ENCODE results near the gene CCN5.

The CCN5 gene

DNA sequence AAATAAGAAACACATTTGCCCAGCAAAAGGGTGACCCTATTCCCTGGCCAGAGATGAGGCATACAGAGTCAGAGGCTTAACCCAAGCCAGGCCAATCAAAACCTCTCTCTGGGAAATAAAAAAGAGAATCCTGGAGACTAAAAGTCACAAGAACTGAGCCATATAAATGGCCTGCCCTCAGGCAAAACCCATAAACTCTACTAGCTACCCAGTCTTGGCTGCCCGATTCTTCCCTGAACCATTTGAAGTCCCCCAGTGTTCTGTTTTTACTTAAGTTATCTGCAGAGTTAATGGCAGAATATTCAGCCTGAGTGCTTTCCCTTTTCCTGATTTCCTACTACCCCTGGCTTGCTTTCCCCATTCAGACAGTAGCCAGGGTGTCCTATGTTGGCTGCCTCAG is 44.4 kb downstream of the CCN5 start:
- H3K27ac ChIP-seq (ENCODE audit: extremely low read depth, low read depth, low read length): no peak overlapping the region
- H3K4me1 ChIP-seq (ENCODE audit: control insufficient read depth, insufficient read depth, low read length): no peaks in the 10 kb centered on the region
- ChIA-PET CTCF (interaction anchor here (0.6 to 1.8 kb wide), 2 partner anchors 12 to 130 kb away, joined by 3 to 6 read pairs; no protein-coding TSS in a partner anchor), POLR2A (no interaction called here)
- no peaks in the 10 kb centered on the region for H3K9me3 ChIP-seq (ENCODE audit: control insufficient read depth, insufficient read depth, low read depth, low read length)
- H3K36me3 ChIP-seq (ENCODE audit: control insufficient read depth in 2 of 2, insufficient read depth in 1 of 2, low read length in 2 of 2): peaks cover 0 to 9% of the 10 kb centered on the region in 2 experiments; a peak in 1 of 3 replicates
- no peak for TF ChIP-seq ZNF266 (tag by site-specific recombination; IDR thresholded peaks at IDR 0.05; ENCODE audit: low read depth)
- TF ChIP-seq ZNF76 (tag by site-specific recombination; IDR thresholded peaks at IDR 0.05; ENCODE audit: borderline replicate concordance, low read depth): no peak
- TF ChIP-seq ZNF211 (tag by site-specific recombination; IDR thresholded peaks at IDR 0.05; ENCODE audit: low read depth): no peak
- TF ChIP-seq ZEB2 (tag by site-specific recombination; IDR thresholded peaks at IDR 0.05): no peak
- TF ChIP-seq ZIC2 (tag by site-specific recombination; IDR thresholded peaks at IDR 0.05): no peak
- no peak for TF ChIP-seq ZNF121 (tag by site-specific recombination; IDR thresholded peaks at IDR 0.05)
- no peak for TF ChIP-seq ZNF626 (tag by site-specific recombination; IDR thresholded peaks at IDR 0.05)
- TF ChIP-seq ZBTB48 (tag by site-specific recombination; IDR thresholded peaks at IDR 0.05): no peak
- H3K4me3 ChIP-seq (ENCODE audit: low read depth, low read length): no peak overlapping the region

DNA sequence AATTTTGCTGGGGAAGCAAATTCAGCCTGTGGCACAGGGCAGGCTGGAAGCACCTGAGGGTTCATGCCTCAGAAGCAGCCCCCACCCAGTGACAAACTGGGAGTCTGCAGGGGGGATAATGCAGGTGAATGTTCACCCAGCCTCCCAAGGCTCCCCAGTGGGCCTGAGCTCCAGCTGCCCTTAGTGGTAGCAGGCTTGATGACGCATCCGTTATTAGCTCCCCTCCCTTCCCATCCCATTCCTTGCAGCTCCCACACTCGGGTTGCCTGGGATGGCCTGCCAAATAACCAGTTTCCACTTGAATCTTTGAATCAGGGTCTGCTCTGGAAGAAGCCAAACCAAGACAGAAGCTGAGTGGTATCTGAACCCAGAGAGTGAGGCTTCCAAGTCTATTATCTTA is 46.3 kb downstream of the CCN5 start:
- Histone ChIP-seq H3K27ac (ENCODE audit: extremely low read depth, low read depth, low read length) (no peak overlapping the region), H3K4me1 (ENCODE audit: control insufficient read depth, insufficient read depth, low read length) (no peaks in the 10 kb centered on the region), H3K36me3 (ENCODE audit: control insufficient read depth in 2 of 2, insufficient read depth in 1 of 2, low read length in 2 of 2) (peaks cover 0 to 5% of the 10 kb centered on the region in 2 experiments; a peak in 1 of 3 replicates), H3K9me3 (ENCODE audit: control insufficient read depth, insufficient read depth, low read depth, low read length) (no peaks in the 10 kb centered on the region), H3K4me3 (ENCODE audit: low read depth, low read length) (no peak overlapping the region)
- TF ChIP-seq, protein P1, sequence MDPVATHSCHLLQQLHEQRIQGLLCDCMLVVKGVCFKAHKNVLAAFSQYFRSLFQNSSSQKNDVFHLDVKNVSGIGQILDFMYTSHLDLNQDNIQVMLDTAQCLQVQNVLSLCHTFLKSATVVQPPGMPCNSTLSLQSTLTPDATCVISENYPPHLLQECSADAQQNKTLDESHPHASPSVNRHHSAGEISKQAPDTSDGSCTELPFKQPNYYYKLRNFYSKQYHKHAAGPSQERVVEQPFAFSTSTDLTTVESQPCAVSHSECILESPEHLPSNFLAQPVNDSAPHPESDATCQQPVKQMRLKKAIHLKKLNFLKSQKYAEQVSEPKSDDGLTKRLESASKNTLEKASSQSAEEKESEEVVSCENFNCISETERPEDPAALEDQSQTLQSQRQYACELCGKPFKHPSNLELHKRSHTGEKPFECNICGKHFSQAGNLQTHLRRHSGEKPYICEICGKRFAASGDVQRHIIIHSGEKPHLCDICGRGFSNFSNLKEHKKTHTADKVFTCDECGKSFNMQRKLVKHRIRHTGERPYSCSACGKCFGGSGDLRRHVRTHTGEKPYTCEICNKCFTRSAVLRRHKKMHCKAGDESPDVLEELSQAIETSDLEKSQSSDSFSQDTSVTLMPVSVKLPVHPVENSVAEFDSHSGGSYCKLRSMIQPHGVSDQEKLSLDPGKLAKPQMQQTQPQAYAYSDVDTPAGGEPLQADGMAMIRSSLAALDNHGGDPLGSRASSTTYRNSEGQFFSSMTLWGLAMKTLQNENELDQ (tag by site-specific recombination; IDR thresholded peaks at IDR 0.05; ENCODE audit: low read depth): no peak
- peak; percentile 68; the same call in 1 of the 2 replicates for TF ChIP-seq GLIS1 (tag by site-specific recombination; IDR thresholded peaks at IDR 0.05)
- CTCF ChIA-PET: interaction anchor here (0.6 to 1.8 kb wide), 2 partner anchors 14 to 476 kb away, joined by 6 to 8 read pairs; no protein-coding TSS in a partner anchor
- POLR2A ChIA-PET: no interaction called here

DNA sequence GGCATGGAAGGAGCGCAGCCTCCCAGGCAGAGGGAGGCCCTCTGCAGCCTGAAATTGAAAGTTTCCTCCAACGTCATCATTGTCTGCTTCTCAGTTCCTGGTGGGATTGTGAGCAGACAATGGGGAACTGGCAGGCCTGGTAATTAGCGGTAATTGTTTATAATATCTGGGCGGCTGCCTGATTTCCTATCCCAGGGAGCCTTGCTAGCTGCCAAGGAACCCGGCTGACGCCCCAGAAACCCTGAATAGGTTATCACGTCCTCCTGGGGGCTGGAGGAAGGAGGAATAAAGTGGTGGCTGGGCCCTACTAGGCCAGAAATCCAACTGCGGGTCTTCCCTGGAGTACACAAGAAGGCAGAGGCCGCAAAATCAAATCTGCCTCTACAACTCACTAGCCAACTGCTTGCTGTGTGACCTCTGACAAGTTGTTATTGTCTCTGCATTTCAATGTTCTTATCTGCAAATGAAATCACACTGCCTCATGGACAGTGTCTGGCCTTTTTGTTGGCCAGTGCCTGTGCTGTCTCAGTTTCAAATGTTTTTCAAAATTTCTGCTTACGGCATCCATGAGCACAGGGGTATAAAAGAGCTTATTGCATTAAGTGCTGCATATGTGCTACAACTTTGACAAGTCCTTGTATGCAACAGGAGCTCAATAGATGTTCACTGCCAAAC is 47.4 kb downstream of the CCN5 start:
- Histone ChIP-seq H3K27ac (ENCODE audit: extremely low read depth, low read depth, low read length) (no peak overlapping the region), H3K9me3 (ENCODE audit: control insufficient read depth, insufficient read depth, low read depth, low read length) (no peaks in the 10 kb centered on the region), H3K4me3 (ENCODE audit: low read depth, low read length) (no peak overlapping the region), H3K4me1 (ENCODE audit: control insufficient read depth, insufficient read depth, low read length) (no peaks in the 10 kb centered on the region), H3K36me3 (ENCODE audit: control insufficient read depth in 2 of 2, insufficient read depth in 1 of 2, low read length in 2 of 2) (no peaks in the 10 kb centered on the region)
- no peak for TF ChIP-seq ZNF239 (tag by site-specific recombination; IDR thresholded peaks at IDR 0.05)
- TF ChIP-seq, protein P2, sequence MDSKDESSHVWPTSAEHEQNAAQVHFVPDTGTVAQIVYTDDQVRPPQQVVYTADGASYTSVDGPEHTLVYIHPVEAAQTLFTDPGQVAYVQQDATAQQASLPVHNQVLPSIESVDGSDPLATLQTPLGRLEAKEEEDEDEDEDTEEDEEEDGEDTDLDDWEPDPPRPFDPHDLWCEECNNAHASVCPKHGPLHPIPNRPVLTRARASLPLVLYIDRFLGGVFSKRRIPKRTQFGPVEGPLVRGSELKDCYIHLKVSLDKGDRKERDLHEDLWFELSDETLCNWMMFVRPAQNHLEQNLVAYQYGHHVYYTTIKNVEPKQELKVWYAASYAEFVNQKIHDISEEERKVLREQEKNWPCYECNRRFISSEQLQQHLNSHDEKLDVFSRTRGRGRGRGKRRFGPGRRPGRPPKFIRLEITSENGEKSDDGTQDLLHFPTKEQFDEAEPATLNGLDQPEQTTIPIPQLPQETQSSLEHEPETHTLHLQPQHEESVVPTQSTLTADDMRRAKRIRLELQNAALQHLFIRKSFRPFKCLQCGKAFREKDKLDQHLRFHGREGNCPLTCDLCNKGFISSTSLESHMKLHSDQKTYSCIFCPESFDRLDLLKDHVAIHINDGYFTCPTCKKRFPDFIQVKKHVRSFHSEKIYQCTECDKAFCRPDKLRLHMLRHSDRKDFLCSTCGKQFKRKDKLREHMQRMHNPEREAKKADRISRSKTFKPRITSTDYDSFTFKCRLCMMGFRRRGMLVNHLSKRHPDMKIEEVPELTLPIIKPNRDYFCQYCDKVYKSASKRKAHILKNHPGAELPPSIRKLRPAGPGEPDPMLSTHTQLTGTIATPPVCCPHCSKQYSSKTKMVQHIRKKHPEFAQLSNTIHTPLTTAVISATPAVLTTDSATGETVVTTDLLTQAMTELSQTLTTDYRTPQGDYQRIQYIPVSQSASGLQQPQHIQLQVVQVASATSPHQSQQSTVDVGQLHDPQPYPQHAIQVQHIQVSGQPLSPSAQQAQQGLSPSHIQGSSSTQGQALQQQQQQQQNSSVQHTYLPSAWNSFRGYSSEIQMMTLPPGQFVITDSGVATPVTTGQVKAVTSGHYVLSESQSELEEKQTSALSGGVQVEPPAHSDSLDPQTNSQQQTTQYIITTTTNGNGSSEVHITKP (tag by site-specific recombination; IDR thresholded peaks at IDR 0.05): no peak
- TF ChIP-seq ZNF155 (tag by site-specific recombination; IDR thresholded peaks at IDR 0.05): no peak
- TF ChIP-seq, protein P3, sequence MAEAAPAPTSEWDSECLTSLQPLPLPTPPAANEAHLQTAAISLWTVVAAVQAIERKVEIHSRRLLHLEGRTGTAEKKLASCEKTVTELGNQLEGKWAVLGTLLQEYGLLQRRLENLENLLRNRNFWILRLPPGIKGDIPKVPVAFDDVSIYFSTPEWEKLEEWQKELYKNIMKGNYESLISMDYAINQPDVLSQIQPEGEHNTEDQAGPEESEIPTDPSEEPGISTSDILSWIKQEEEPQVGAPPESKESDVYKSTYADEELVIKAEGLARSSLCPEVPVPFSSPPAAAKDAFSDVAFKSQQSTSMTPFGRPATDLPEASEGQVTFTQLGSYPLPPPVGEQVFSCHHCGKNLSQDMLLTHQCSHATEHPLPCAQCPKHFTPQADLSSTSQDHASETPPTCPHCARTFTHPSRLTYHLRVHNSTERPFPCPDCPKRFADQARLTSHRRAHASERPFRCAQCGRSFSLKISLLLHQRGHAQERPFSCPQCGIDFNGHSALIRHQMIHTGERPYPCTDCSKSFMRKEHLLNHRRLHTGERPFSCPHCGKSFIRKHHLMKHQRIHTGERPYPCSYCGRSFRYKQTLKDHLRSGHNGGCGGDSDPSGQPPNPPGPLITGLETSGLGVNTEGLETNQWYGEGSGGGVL (tag by site-specific recombination; IDR thresholded peaks at IDR 0.05): no peak
- no peak for TF ChIP-seq ZIC2 (tag by site-specific recombination; IDR thresholded peaks at IDR 0.05)
- no peak for TF ChIP-seq ZNF654 (tag by site-specific recombination; IDR thresholded peaks at IDR 0.05; ENCODE audit: low read depth)
- POLR2A ChIA-PET: no interaction called here
- CTCF ChIA-PET: no interaction called here
